GM12864 (cell line): ENCODE measurements around the gene C1QTNF7.

ENCODE experiments used
- DNase-seq: peaks from one replicate; pipeline ENCODE4 v3.0.0-alpha.2; 2011; ENCODE audit warnings: low read depth
- H3K4me3 ChIP-seq: 2 replicates; pipeline ENCODE4 v1.5.1; 2011; ENCODE audit warnings: mild to moderate bottlenecking, low read depth, low read length, control low read depth
- CTCF ChIP-seq: IDR thresholded peaks from 2 replicates; pipeline ENCODE4 v1.5.1; 2011; ENCODE audit warnings: low read depth, mild to moderate bottlenecking, moderate library complexity, low read length, control low read depth, inconsistent platforms; ENCODE audit errors: missing control alignments

The C1QTNF7 gene

DNA sequence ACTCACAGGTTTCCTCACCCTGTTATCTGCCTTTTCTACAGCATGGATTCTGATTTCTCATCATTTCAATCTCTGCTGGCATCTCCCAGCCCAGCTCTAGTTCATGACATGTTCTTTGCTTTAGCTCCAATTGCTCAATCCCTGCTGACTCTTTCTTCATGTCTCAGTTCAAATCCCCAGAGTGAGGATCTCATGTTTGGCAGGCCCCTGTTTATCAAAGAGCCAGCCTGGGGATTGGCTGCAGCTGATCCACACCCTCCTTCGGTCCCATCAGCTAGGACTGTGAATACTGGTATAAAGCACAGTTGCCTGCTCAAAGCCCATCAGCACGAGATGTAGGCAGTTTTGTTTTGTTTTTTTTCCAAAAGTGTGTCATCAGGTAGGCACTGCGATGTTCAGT is 27.5 kb downstream of the C1QTNF7 start:
- DNase-seq: no peak
- no peak for TF ChIP-seq CTCF
- H3K4me3 ChIP-seq: no peak overlapping the region

DNA sequence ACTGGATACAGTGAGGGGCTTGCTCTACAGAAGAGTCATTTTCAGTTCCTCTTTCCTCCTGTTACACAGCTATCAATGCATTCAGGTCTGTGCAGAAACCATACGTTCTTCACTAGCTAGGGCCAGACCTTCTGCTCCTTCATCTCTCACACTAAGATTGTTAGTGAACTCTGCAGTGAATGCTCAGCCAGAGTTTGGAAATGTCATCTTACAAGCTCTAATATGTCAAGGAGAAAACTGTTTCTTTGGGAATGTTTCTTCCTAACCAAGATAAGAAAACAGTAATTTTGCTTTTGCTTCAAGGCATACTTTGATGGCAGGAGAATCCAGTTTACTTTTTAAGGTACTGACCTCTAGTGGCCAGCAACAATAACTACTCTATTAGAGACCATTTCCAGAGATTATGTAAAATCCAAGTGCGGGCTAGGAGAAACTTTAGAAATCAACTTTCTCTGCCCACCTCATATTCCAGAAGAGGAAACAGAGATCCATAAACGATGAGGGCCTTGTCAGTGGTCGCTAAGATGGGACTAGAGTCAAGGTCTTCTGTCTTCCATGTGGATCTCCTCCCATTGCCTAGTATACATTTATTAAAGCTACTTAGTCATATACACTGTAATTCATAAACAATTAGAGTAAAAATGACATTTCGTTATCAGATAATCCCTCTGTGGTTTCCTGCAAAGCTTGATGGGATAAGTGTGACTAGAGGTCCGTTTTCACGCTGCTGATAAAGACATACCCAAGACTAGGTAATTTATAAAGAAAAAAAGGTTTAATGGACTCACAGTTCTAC is 29.8 kb downstream of the C1QTNF7 start:
- peak; percentile 74 for TF ChIP-seq CTCF
- DNase-seq: peak; percentile 7
- no peak overlapping the region for H3K4me3 ChIP-seq

- TF ChIP-seq CTCF: no peak
- no peak for DNase-seq
- H3K4me3 ChIP-seq: no peak overlapping the region
Measured at GRCh38 chr4:15458616-15459015, 30.8 kb downstream of the C1QTNF7 start.

DNA sequence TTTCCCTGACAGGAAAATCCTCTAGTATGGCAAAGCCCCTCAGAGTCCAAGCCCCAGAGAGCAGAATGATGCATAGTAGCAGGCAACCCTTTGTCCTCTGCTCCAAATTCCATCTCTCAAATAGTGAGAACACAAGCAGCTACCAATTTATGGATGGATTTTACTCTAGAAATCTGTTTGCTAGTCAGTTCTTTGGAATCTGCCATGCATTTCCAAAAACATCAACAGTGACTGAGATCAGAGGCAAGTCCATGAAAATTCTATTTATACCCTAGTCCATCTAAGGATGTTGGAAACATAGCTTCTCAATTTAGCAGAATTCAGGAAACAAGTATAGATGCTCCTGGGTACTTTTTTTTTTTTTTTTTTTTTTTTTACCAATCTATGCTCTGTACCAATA is 31.9 kb downstream of the C1QTNF7 start:
- no peak for TF ChIP-seq CTCF
- H3K4me3 ChIP-seq: no peak overlapping the region
- DNase-seq: no peak

GRCh38 chr4:15466596-15466995 is 38.8 kb downstream of the C1QTNF7 start:
- H3K4me3 ChIP-seq: no peak overlapping the region
- TF ChIP-seq CTCF: no peak
- no peak for DNase-seq

- no peak within 1 kb of the TSS; the same call in 1 of the 2 replicates for H3K4me3 ChIP-seq
- DNase-seq: no peak
- no peak for TF ChIP-seq CTCF
Measured at GRCh38 chr4:15469402-15470127, 41.7 kb downstream of the C1QTNF7 start, which contains the start of gene CC2D2A. CC2D2A (plus strand) TSS chr4:15469882; CDS start chr4:15475933, 6,051 bp downstream.
